HG02763 (cell line): ENCODE measurements around the gene MRPS11.
"Not testable (repeated sequence)": the region's sequence is repeated elsewhere in the genome, so short reads cannot be mapped to it uniquely, and the experiment has no call there.

Experiments
- ATAC-seq: cut with Tn5 transposase; IDR thresholded peaks from one replicate; pipeline ENCODE4 v1.9.1; 2021; ENCODE audit warnings: mild to moderate bottlenecking, moderate library complexity; ENCODE audit not compliant: unreplicated experiment

Gene MRPS11

GRCh38 chr15:88454867-88455810 lies 12.4 kb upstream of the MRPS11 start:
- peak; percentile 90 for ATAC-seq

- no peak for ATAC-seq
Measured at GRCh38 chr15:88456733-88457132, 10.8 kb upstream of the MRPS11 start.

GRCh38 chr15:88463870-88464532 lies 3.5 kb upstream of the MRPS11 start:
- no peak for ATAC-seq

- ATAC-seq = no peak
Measured at GRCh38 chr15:88465633-88466224, 1.8 kb upstream of the MRPS11 start.

- ATAC-seq = no peak
Measured at GRCh38 chr15:88467935-88468528, 524 bp downstream of the MRPS11 start.

GRCh38 chr15:88468721-88469120 lies 1.2 kb downstream of the MRPS11 start:
- ATAC-seq = not testable (repeated sequence)

- ATAC-seq = no peak
Measured at GRCh38 chr15:88469321-88469720, 1.8 kb downstream of the MRPS11 start.

GRCh38 chr15:88470625-88471372 lies 3.3 kb downstream of the MRPS11 start:
- ATAC-seq = no peak

- ATAC-seq = no peak
Measured at GRCh38 chr15:88472225-88472624, 4.7 kb downstream of the MRPS11 start.

- not testable (repeated sequence) for ATAC-seq
Measured at GRCh38 chr15:88473661-88474293, 6.3 kb downstream of the MRPS11 start.

- ATAC-seq = no peak
Measured at GRCh38 chr15:88476635-88477060, 9.1 kb downstream of the MRPS11 start.

- ATAC-seq = no peak
Measured at GRCh38 chr15:88477126-88477525, 9.6 kb downstream of the MRPS11 start.

GRCh38 chr15:88477904-88478303 lies 10.4 kb downstream of the MRPS11 start:
- no peak for ATAC-seq

- ATAC-seq = no peak
Measured at GRCh38 chr15:88479169-88479568, 11.7 kb downstream of the MRPS11 start.

- no peak for ATAC-seq
Measured at GRCh38 chr15:88480981-88481380, 13.5 kb downstream of the MRPS11 start.

GRCh38 chr15:88482263-88482662 lies 14.8 kb downstream of the MRPS11 start:
- ATAC-seq = no peak

- no peak for ATAC-seq
Measured at GRCh38 chr15:88484682-88485331, 17.3 kb downstream of the MRPS11 start.

GRCh38 chr15:88487178-88487795 lies 19.8 kb downstream of the MRPS11 start:
- no peak for ATAC-seq
